HCT116 (cell line): Measurements from ENCODE around the gene RANBP17. TPM values are rescaled to one million over a fixed set of nuclear protein-coding genes. Genes with fewer than 3 reads are reported as not detected.

ENCODE experiments used
- ATAC-seq: fragments of 200-7000 bp; cut with Tn5 transposase; 2 replicates; pipeline ENCODE4 v1.9.1; 2020; ENCODE audit warnings: mild to moderate bottlenecking, moderate library complexity
- BruUV-seq: library from RNA; stranded (reverse); fragments of 400-500 nt; replicated peaks from 2 replicates; lab custom pipeline; 2021; lab: Mats Ljungman, UMichigan
- CTCF ChIA-PET: fragments of 300-600 bp; sonication (Branson Sonifier 250); formaldehyde crosslinking; loops from one replicate; lab custom pipeline; 2021; ENCODE audit warnings: antibody characterized with exemption; lab: Charles Lee
- POLR2A ChIA-PET: fragments of 300-600, 350-600 bp; sonication (Branson Sonifier 250); formaldehyde crosslinking; loops from one replicate; lab custom pipeline; 2021; ENCODE audit warnings: antibody characterized with exemption; lab: Charles Lee
- RAD21 ChIA-PET, 2 experiments: fragments of 300-600 bp; sonication (Branson Sonifier 250); formaldehyde crosslinking; loops; one replicate each; lab custom pipeline; 2023; ENCODE audit warnings: low total read pairs in 2 of 2; ENCODE audit not compliant: uncharacterized antibody in 2 of 2, unreplicated experiment in 2 of 2, low non-redundant PET in 1 of 2; lab: Charles Lee
- DNase-seq: peaks from one replicate; pipeline ENCODE4 v3.0.0-alpha.2; 2010; ENCODE audit warnings: low read depth, low spot score
- H2AFZ ChIP-seq: fragments of 200-600 bp; shearing (Covaris generic), sonication (generic); 2 replicates; pipeline ENCODE4 v1.6.1; 2017; ENCODE audit warnings: low read depth, mixed run types, mixed read lengths, antibody characterized with exemption, low read length; ENCODE audit not compliant: poor library complexity, severe bottlenecking
- H3K27ac ChIP-seq: 2 replicates; pipeline ENCODE4 v1.5.1; 2012; ENCODE audit warnings: low read depth, low read length
- H3K27me3 ChIP-seq: fragments of 200-600 bp; sonication (generic); 2 replicates; pipeline ENCODE4 v1.6.1; 2016; ENCODE audit warnings: mixed run types, low read length, mixed read lengths; ENCODE audit not compliant: insufficient read depth
- H3K36me3 ChIP-seq, 2 experiments: fragments of 200-500 bp in 1 of 2; fragments of 200-600 bp in 1 of 2; sonication (Bioruptor generic) in 1 of 2; sonication (generic) in 1 of 2; 2 replicates each; pipeline versions ENCODE4 v1.5.1 to v1.6.1; 2014 to 2016; ENCODE audit warnings: low read length in 2 of 2, inconsistent platforms in 1 of 2, mixed read lengths in 1 of 2, mixed run types in 1 of 2; ENCODE audit not compliant: insufficient read depth in 2 of 2, control insufficient read depth in 1 of 2
- H3K4me1 ChIP-seq, 2 experiments: fragments of 200-600 bp in 1 of 2; sonication (generic) in 1 of 2; 2 replicates each; pipeline versions ENCODE4 v1.5.1 to v1.6.1; 2012 to 2017; ENCODE audit warnings: low read length in 2 of 2, inconsistent platforms in 1 of 2, mild to moderate bottlenecking in 1 of 2, mixed read lengths in 1 of 2, mixed run types in 1 of 2, moderate library complexity in 1 of 2; ENCODE audit not compliant: insufficient read depth in 2 of 2, control insufficient read depth in 1 of 2
- H3K4me2 ChIP-seq: fragments of 200-600 bp; sonication (generic); 2 replicates; pipeline ENCODE4 v1.6.1; 2017; ENCODE audit warnings: mixed run types, low read length, mixed read lengths
- H3K4me3 ChIP-seq, 2 experiments: fragments of 200-600 bp in 1 of 2; sonication (generic) in 1 of 2; replicated peaks in 1 of 2; 2 replicates each; pipeline ENCODE4 v1.5.1; 2011 to 2016; ENCODE audit warnings: low read length in 2 of 2, control low read depth in 1 of 2, low read depth in 1 of 2, mild to moderate bottlenecking in 1 of 2, mixed read lengths in 1 of 2, mixed run types in 1 of 2
- H3K79me2 ChIP-seq: fragments of 200-600 bp; sonication (generic); 2 replicates; pipeline ENCODE4 v1.6.1; 2017; ENCODE audit warnings: mild to moderate bottlenecking, mixed run types, low read length, moderate library complexity, mixed read lengths; ENCODE audit not compliant: insufficient read depth
- H3K9ac ChIP-seq: fragments of 200-600 bp; sonication (generic); 2 replicates; pipeline ENCODE4 v1.6.1; 2016; ENCODE audit warnings: low read length, mixed read lengths
- H3K9me2 ChIP-seq: fragments of 200-600 bp; sonication (generic), shearing (Covaris generic); 2 replicates; pipeline ENCODE4 v1.6.1; 2017; ENCODE audit warnings: mixed run types, mild to moderate bottlenecking, moderate library complexity; ENCODE audit not compliant: insufficient read depth
- H3K9me3 ChIP-seq, 2 experiments: fragments of 200-500 bp in 1 of 2; fragments of 200-600 bp in 1 of 2; sonication (Bioruptor generic) in 1 of 2; sonication (generic) in 1 of 2; 2 replicates each; pipeline ENCODE4 v1.6.1; 2014 to 2017; ENCODE audit warnings: low read length in 2 of 2, mixed read lengths in 2 of 2, inconsistent platforms in 1 of 2, low read depth in 1 of 2, mild to moderate bottlenecking in 1 of 2, mixed run types in 1 of 2, moderate library complexity in 1 of 2; ENCODE audit not compliant: control insufficient read depth in 1 of 2, insufficient read depth in 1 of 2
- H4K20me1 ChIP-seq: fragments of 200-600 bp; sonication (generic), shearing (Covaris generic); 2 replicates; pipeline ENCODE4 v1.6.1; 2017; ENCODE audit warnings: mixed run types, mild to moderate bottlenecking, moderate library complexity; ENCODE audit not compliant: insufficient read depth
- ATF3 ChIP-seq: IDR thresholded peaks from 2 replicates; pipeline ENCODE4 v1.6.1; 2012
- CTCF ChIP-seq, 3 experiments: fragments of 200-600 bp in 1 of 3; sonication (generic) in 1 of 3; IDR thresholded peaks in 2 of 3; conservative IDR thresholded peaks in 1 of 3; 2 replicates each; pipeline ENCODE4 v1.5.1; 2012 to 2017; ENCODE audit warnings: low read depth in 2 of 3, low read length in 2 of 3, antibody characterized with exemption in 1 of 3, borderline replicate concordance in 1 of 3, control low read depth in 1 of 3, mild to moderate bottlenecking in 1 of 3, mixed read lengths in 1 of 3, mixed run types in 1 of 3, moderate library complexity in 1 of 3; ENCODE audit not compliant: insufficient read depth in 1 of 3
- EGR1 ChIP-seq: IDR thresholded peaks from 2 replicates; pipeline ENCODE4 v1.6.1; 2012; ENCODE audit warnings: low read depth
- ELF1 ChIP-seq: IDR thresholded peaks from 2 replicates; pipeline ENCODE4 v1.6.1; 2012; ENCODE audit warnings: low read depth, borderline replicate concordance
- SIN3A ChIP-seq: IDR thresholded peaks from 2 replicates; pipeline ENCODE4 v1.6.1; 2012; ENCODE audit warnings: low read depth
- SP1 ChIP-seq: IDR thresholded peaks from 2 replicates; pipeline ENCODE4 v1.6.1; 2012; ENCODE audit warnings: low read depth
- SRF ChIP-seq: IDR thresholded peaks from 2 replicates; pipeline ENCODE4 v1.6.1; 2012; ENCODE audit warnings: low read depth
- TCF7L2 ChIP-seq: IDR thresholded peaks from 2 replicates; pipeline ENCODE4 v1.7.0; 2011; ENCODE audit warnings: borderline replicate concordance, inconsistent platforms; ENCODE audit not compliant: insufficient read depth, insufficient read length; ENCODE audit errors: extremely low read depth
- YY1 ChIP-seq: IDR thresholded peaks from 2 replicates; pipeline ENCODE4 v1.6.1; 2011; ENCODE audit warnings: low read length, low read depth, moderate library complexity, mild to moderate bottlenecking; ENCODE audit not compliant: insufficient replicate concordance; ENCODE audit errors: extremely low read depth
- ZNF274 ChIP-seq: fragments of 200-500 bp; sonication (Bioruptor generic); IDR thresholded peaks from 2 replicates; pipeline ENCODE4 v1.6.1; 2014; ENCODE audit warnings: mild to moderate bottlenecking, low read depth, low read length, inconsistent platforms
- intact Hi-C: fragments of 100-400 bp; cut with micrococcal nuclease; formaldehyde crosslinking; loops from 2 replicates; pipeline ENCODE4 v1.10.0; 2022
- total RNA-seq: library from RNA; stranded (reverse); gene quantifications from one replicate; pipeline ENCODE4 v1.2.1, GENCODE V29; 2021; ENCODE audit not compliant: unreplicated experiment

Gene RANBP17
- total RNA-seq, 1 experiment from 2014 or later: 18.2 TPM

- Histone ChIP-seq H2AFZ (no peak overlapping the region), H3K9ac (no peak overlapping the region), H3K4me2 (no peak overlapping the region), H4K20me1 (no peaks in the 10 kb centered on the region), H3K4me3 (no peak overlapping the region), H3K36me3 (no peaks in the 10 kb centered on the region), H3K27me3 (no peaks in the 10 kb centered on the region)
- RAD21 ChIA-PET: no interaction called here
- intact Hi-C loops: no loop called here
- no peak for ATAC-seq
- TF ChIP-seq TCF7L2 (no peak), ZNF274 (no peak), ATF3 (no peak), YY1 (no peak), SIN3A (no peak), ELF1 (no peak), SP1 (no peak), SRF (no peak), CTCF (IDR thresholded peaks at IDR 0.05 in 2 of 3, conservative IDR thresholded peaks at IDR 0.05 in 1 of 3; ENCODE audit: borderline replicate concordance in 1 of 3, insufficient read depth in 1 of 3, low read depth in 2 of 3, low read length in 2 of 3) (no peak), EGR1 (no peak)
- TF ChIP-seq, all 23 proteins: peak for 0
- no peaks in the 10 kb centered on the region for H3K9me3 ChIP-seq
- DNase-seq: no peak
- no peaks in the 10 kb centered on the region for H3K9me2 ChIP-seq
- ChIA-PET POLR2A (no interaction called here), CTCF (no interaction called here)
- BruUV-seq: no TSS peak
- H3K79me2 ChIP-seq: no peaks in the 10 kb centered on the region
- H3K27ac ChIP-seq: no peak overlapping the region
- H3K4me1 ChIP-seq: no peaks in the 10 kb centered on the region
Observed at GRCh38 chr5:170826117-170826516, 35.7 kb upstream of the RANBP17 start.
